HEK293 (cell line): ENCODE results near the gene LAMC2.

Experiments
- CTCF ChIA-PET: fragments of 350-600 bp; formaldehyde crosslinking; extraction: SDS; loops from one replicate; lab custom pipeline; 2021; ENCODE audit warnings: antibody characterized with exemption; lab: Yijun Ruan, JAX
- POLR2A ChIA-PET: fragments of 300-600 bp; formaldehyde crosslinking; extraction: SDS; loops from one replicate; lab custom pipeline; 2020; ENCODE audit warnings: antibody characterized with exemption, inconsistent platforms; lab: Yijun Ruan, JAX
- H3K27ac ChIP-seq: fragments of 200-500 bp; sonication (Bioruptor generic); 2 replicates; pipeline ENCODE4 v1.5.1; 2014; ENCODE audit warnings: low read depth, low read length, control low read depth, inconsistent platforms; ENCODE audit errors: extremely low read depth
- H3K36me3 ChIP-seq, 2 experiments: fragments of 200-500 bp in 1 of 2; sonication (Bioruptor generic) in 1 of 2; 1 replicate in 1 of 2; 2 replicates in 1 of 2; pipeline ENCODE4 v1.5.1; 2014 to 2017; ENCODE audit warnings: inconsistent platforms in 2 of 2, low read length in 2 of 2; ENCODE audit not compliant: control insufficient read depth in 2 of 2, insufficient read depth in 1 of 2
- H3K4me1 ChIP-seq: fragments of 200-500 bp; sonication (Bioruptor generic); 2 replicates; pipeline ENCODE4 v1.5.1; 2014; ENCODE audit warnings: mild to moderate bottlenecking, low read length, inconsistent platforms; ENCODE audit not compliant: control insufficient read depth, insufficient read depth
- H3K4me3 ChIP-seq: 2 replicates; pipeline ENCODE4 v1.5.1; 2011; ENCODE audit warnings: low read depth, mild to moderate bottlenecking, control low read depth, low read length, moderate library complexity
- H3K9me3 ChIP-seq: fragments of 200-500 bp; sonication (Bioruptor generic); 2 replicates; pipeline ENCODE4 v1.5.1; 2014; ENCODE audit warnings: low read depth, low read length, inconsistent platforms; ENCODE audit not compliant: control insufficient read depth, insufficient read depth
- EGR2 ChIP-seq: fragments of 450-650 bp; formaldehyde crosslinking; IDR thresholded peaks from 2 replicates; pipeline ENCODE4 v1.5.1; 2016; ENCODE audit warnings: low read depth, missing biosample characterization, missing genetic modification characterization
- GLI2 ChIP-seq: fragments of 450-650 bp; formaldehyde crosslinking; IDR thresholded peaks from 2 replicates; pipeline ENCODE4; 2017; ENCODE audit warnings: missing biosample characterization, missing genetic modification characterization, low read depth, borderline replicate concordance
- HOXA7 ChIP-seq: sonication (generic); formaldehyde crosslinking; IDR thresholded peaks from 2 replicates; pipeline ENCODE4 v1.8.1; 2022; ENCODE audit warnings: missing genetic modification reagents, borderline replicate concordance
- MYNN ChIP-seq: fragments of 450-650 bp; formaldehyde crosslinking; IDR thresholded peaks from 2 replicates; pipeline ENCODE4 v1.5.1; 2016; ENCODE audit warnings: missing biosample characterization, missing genetic modification characterization, borderline replicate concordance
- YY2 ChIP-seq: fragments of 450-650 bp; formaldehyde crosslinking; IDR thresholded peaks from 2 replicates; pipeline ENCODE4 v1.5.1; 2016; ENCODE audit warnings: missing biosample characterization, missing genetic modification characterization
- ZFHX2 ChIP-seq: fragments of 450-650 bp; formaldehyde crosslinking; conservative IDR thresholded peaks from 2 replicates; pipeline ENCODE4 v1.5.1; 2016; ENCODE audit warnings: missing biosample characterization, missing genetic modification characterization
- ZNF549 ChIP-seq: fragments of 450-650 bp; IDR thresholded peaks from 2 replicates; pipeline ENCODE4 v1.5.1; 2018; ENCODE audit warnings: missing biosample characterization, missing genetic modification characterization, mild to moderate bottlenecking, inconsistent platforms, moderate library complexity
- ZNF558 ChIP-seq: fragments of 450-650 bp; formaldehyde crosslinking; IDR thresholded peaks from 2 replicates; pipeline ENCODE4 v1.5.1; 2016; ENCODE audit warnings: missing biosample characterization, missing genetic modification characterization
- ZNF791 ChIP-seq: fragments of 450-650 bp; formaldehyde crosslinking; IDR thresholded peaks from 2 replicates; pipeline ENCODE4 v1.5.1; 2016; ENCODE audit warnings: missing biosample characterization, missing genetic modification characterization
- TF ChIP-seq, protein P1 (sequence below): fragments of 450-650 bp; formaldehyde crosslinking; IDR thresholded peaks from 2 replicates; pipeline ENCODE4 v1.5.1; 2016; ENCODE audit warnings: missing biosample characterization, missing genetic modification characterization
- TF ChIP-seq, protein P2 (sequence below): sonication (generic); formaldehyde crosslinking; IDR thresholded peaks from 2 replicates; pipeline ENCODE4 v1.8.1; 2022; ENCODE audit warnings: mild to moderate bottlenecking, moderate library complexity, missing genetic modification reagents
- TF ChIP-seq, protein P3 (sequence below): fragments of 450-650 bp; formaldehyde crosslinking; IDR thresholded peaks from 2 replicates; pipeline ENCODE4 v1.5.1; 2016; ENCODE audit warnings: missing biosample characterization, missing genetic modification characterization

LAMC2 gene

DNA sequence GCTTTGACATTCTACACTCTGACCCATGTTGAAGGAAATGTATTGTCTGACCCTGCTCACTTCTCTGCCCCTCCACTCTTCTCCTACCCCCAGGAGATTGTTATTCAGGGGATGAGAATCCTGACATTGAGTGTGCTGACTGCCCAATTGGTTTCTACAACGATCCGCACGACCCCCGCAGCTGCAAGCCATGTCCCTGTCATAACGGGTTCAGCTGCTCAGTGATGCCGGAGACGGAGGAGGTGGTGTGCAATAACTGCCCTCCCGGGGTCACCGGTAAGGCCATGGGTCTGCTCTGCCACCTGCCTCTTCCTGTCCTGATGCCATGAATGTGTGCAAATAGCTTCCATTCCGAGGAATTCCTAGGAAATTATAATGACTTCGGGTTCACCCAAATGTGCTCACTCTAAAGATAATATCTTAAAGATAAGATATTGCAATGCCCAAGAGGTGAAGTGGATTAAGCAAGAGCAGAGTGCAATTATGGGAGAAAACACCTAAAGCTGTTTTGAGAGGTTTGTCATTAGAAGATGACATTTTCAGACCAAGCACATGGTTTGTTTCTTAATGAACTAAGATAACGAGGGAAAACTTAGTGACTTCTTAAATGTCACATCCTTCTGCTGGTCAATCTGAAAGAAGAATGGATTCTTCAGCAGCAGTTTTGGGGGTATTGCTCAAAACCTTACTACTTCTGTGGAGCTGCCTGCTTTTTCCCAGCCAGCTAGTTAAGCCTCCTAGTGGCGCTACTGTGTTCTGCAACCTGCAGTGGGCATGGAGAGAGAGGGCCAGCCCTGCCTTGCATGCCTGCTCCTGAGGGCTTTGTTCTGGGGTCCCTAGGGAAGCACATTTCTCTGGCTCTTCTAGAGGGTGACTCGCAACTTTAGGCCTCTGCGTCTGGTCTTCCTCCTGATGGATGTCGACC is 41.6 kb downstream of the LAMC2 start (continued):
- TF ChIP-seq, protein P1, sequence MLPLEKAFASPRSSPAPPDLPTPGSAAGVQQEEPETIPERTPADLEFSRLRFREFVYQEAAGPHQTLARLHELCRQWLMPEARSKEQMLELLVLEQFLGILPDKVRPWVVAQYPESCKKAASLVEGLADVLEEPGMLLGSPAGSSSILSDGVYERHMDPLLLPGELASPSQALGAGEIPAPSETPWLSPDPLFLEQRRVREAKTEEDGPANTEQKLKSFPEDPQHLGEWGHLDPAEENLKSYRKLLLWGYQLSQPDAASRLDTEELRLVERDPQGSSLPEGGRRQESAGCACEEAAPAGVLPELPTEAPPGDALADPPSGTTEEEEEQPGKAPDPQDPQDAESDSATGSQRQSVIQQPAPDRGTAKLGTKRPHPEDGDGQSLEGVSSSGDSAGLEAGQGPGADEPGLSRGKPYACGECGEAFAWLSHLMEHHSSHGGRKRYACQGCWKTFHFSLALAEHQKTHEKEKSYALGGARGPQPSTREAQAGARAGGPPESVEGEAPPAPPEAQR (tag by site-specific recombination): no peak
- no peak for TF ChIP-seq HOXA7 (CRISPR knock-in tag)

DNA sequence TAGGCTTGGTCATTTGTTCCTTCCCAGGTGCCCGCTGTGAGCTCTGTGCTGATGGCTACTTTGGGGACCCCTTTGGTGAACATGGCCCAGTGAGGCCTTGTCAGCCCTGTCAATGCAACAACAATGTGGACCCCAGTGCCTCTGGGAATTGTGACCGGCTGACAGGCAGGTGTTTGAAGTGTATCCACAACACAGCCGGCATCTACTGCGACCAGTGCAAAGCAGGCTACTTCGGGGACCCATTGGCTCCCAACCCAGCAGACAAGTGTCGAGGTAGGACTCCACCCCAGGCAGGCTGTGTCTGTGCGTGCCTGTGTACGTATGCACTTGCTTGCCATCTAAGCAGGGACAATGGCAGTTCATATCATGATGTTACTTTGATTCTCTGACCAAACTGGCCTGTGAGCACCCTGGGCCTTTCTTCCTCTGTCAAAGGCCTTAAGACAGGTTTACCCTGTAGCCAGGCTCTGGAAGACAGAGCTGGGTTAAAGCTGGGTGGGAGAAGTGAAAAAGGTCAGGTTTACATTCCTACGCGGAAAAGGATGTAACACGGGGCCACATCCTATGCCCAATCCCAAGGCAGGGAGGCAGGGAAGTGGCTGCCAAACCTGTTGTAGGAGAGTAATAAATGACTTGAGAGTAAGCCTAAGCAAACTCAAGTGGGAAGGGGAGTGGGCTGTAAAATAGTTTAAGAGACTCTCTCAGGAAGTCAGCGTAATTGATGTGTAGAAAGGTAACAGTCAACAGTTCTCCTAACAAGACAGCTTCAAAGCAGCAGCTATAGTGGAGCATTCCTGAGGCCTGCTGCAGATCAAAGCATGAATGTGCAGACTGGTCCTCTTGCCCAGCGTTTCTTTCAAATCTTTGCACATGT is 42.5 kb downstream of the LAMC2 start:
- H3K36me3 ChIP-seq: no peaks in the 10 kb centered on the region
- POLR2A ChIA-PET: interaction anchor here (1.0 to 1.6 kb wide), 2 partner anchors 23 to 71 kb away, joined by 3 to 6 read pairs; no protein-coding TSS in a partner anchor
- peak; percentile 85; the same call in 1 of the 2 replicates for TF ChIP-seq EGR2 (tag by site-specific recombination)
- peak; percentile 51; the same call in 1 of the 2 replicates for TF ChIP-seq ZFHX2 (tag by site-specific recombination)
- no peak for TF ChIP-seq ZNF549 (tag by site-specific recombination)
- H3K4me1 ChIP-seq: no peaks in the 10 kb centered on the region
- no peaks in the 10 kb centered on the region for H3K9me3 ChIP-seq
- H3K27ac ChIP-seq: no peak overlapping the region
- no peak overlapping the region for H3K4me3 ChIP-seq
- CTCF ChIA-PET: interaction anchor here (0.6 to 12.6 kb wide), 24 partner anchors 10 to 827 kb away, joined by 3 to 135 read pairs (median 4); no protein-coding TSS in a partner anchor

DNA sequence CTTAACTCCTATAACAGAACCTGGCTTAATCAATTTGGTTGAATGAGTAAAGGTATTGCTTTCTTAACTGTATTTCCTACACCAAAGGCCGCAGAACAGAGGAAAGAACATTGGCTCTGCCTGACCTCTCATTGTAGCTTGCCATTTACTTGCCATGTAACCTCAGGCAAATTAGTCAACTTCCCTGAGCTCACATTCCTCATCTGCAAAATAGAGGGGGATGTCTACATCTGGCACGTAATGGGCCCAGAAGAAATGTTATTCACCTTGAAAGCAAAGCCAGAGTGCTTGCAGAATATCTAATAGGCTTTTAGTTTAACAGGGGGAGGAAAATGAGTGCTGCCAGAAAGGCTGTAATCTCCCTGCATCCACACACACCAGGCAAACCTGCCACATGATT is 44.3 kb downstream of the LAMC2 start:
- POLR2A ChIA-PET: no interaction called here
- no peak overlapping the region for H3K27ac ChIP-seq
- no peaks in the 10 kb centered on the region for H3K9me3 ChIP-seq
- no peak overlapping the region for H3K4me3 ChIP-seq
- CTCF ChIA-PET: interaction anchor here (0.5 to 12.6 kb wide), 5 partner anchors 9 to 268 kb away, joined by 4 to 135 read pairs (median 4); no protein-coding TSS in a partner anchor
- TF ChIP-seq, protein P2, sequence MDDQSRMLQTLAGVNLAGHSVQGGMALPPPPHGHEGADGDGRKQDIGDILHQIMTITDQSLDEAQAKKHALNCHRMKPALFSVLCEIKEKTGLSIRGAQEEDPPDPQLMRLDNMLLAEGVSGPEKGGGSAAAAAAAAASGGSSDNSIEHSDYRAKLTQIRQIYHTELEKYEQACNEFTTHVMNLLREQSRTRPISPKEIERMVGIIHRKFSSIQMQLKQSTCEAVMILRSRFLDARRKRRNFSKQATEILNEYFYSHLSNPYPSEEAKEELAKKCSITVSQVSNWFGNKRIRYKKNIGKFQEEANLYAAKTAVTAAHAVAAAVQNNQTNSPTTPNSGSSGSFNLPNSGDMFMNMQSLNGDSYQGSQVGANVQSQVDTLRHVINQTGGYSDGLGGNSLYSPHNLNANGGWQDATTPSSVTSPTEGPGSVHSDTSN (CRISPR knock-in tag): no peak
- TF ChIP-seq YY2 (tag by site-specific recombination) (no peak), GLI2 (tag by site-specific recombination) (no peak), MYNN (tag by site-specific recombination) (no peak), ZNF791 (tag by site-specific recombination) (no peak), ZNF558 (tag by site-specific recombination) (no peak)
- TF ChIP-seq, protein P3, sequence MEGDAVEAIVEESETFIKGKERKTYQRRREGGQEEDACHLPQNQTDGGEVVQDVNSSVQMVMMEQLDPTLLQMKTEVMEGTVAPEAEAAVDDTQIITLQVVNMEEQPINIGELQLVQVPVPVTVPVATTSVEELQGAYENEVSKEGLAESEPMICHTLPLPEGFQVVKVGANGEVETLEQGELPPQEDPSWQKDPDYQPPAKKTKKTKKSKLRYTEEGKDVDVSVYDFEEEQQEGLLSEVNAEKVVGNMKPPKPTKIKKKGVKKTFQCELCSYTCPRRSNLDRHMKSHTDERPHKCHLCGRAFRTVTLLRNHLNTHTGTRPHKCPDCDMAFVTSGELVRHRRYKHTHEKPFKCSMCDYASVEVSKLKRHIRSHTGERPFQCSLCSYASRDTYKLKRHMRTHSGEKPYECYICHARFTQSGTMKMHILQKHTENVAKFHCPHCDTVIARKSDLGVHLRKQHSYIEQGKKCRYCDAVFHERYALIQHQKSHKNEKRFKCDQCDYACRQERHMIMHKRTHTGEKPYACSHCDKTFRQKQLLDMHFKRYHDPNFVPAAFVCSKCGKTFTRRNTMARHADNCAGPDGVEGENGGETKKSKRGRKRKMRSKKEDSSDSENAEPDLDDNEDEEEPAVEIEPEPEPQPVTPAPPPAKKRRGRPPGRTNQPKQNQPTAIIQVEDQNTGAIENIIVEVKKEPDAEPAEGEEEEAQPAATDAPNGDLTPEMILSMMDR (tag by site-specific recombination): no peak
- no peaks in the 10 kb centered on the region for H3K36me3 ChIP-seq
- peaks cover 4% of the 10 kb centered on the region for H3K4me1 ChIP-seq
